GM21360 (cell line): ENCODE data around the gene ETV1.
"Not testable (repeated sequence)": the region's sequence is repeated elsewhere in the genome, so short reads cannot be mapped to it uniquely, and the experiment has no call there.

ENCODE experiments used
- ATAC-seq: cut with Tn5 transposase; IDR thresholded peaks from one replicate; pipeline ENCODE4 v1.9.1; 2021; ENCODE audit warnings: mild to moderate bottlenecking, moderate library complexity; ENCODE audit not compliant: unreplicated experiment

The ETV1 gene

DNA sequence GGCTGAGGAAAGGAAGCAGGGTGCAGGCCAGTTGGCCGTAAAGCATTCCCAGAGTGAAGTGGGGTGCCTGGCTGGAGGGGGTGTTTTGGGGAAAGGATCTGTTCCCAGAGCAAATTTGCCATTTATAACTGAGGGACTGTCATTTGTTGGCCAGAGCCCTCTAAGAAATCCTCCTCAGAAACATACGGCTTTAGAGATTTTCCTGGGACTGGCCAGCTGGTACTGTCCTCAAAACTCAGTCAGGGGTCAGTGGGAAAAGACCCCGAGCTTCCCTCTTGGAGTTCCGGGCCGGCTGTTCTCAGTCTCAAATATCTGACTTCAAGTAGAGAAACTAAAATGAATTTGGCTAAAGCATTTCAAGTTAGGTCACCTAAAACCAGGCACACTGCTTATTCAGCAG, 55.9 kb downstream of the ETV1 start:
- ATAC-seq, result no peak

DNA sequence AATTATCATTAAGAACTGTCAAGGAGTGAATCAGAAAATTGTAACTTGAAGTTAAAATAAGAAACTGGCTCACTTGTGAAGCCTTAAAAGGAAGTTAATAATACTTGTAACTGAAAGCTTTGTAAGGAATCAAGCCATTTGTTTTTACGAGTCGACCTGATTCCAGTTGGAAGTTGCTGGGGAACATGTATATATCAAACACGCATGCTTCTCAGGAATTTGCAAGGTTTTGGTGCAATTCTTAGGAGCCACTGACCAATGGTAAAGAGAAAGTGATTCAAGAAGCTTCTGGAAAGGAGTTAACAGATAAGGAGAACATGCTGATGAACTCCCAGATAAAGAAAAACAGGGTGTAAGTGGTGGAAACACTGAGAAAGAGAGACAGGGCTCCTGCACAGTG, 56.4 kb downstream of the ETV1 start:
- ATAC-seq, result no peak

DNA sequence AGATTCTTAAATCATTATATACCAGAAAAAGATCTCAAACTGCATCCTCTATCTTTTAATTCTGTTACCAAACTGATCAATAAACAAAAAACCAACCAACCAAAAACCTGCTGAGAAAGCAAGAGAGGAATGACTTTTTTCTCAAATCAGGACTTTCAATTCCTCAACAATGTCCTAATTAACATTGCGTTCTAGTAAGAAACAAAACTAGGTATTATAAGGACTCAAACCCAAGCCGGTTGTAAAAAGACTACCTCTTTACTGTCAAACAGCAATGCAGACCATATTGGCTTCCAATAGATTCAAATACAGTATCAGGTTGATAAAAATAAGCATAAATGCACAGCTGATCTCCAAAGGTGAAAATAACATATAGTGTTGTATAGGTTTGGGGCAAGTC, 57.3 kb downstream of the ETV1 start:
- no peak for ATAC-seq

DNA sequence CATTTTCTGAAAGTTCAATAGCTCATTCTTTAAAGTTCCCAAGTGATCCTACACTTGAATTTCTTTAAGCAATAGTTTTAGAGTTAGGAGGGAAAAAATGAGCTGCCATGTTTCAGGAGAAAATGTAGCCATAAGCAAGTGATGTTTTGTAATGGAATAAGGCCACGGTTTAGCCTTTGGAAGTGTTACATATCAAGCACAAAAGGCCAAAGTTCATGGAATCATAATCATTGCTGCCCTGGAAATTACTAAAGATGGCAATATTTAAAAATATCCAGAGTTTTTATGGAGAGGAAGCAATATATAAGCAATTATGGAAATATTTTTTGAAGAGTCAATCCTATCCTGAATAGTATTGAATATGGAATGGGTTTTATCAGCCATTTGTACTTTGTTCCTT, 68.4 kb downstream of the ETV1 start:
- ATAC-seq, result no peak

DNA sequence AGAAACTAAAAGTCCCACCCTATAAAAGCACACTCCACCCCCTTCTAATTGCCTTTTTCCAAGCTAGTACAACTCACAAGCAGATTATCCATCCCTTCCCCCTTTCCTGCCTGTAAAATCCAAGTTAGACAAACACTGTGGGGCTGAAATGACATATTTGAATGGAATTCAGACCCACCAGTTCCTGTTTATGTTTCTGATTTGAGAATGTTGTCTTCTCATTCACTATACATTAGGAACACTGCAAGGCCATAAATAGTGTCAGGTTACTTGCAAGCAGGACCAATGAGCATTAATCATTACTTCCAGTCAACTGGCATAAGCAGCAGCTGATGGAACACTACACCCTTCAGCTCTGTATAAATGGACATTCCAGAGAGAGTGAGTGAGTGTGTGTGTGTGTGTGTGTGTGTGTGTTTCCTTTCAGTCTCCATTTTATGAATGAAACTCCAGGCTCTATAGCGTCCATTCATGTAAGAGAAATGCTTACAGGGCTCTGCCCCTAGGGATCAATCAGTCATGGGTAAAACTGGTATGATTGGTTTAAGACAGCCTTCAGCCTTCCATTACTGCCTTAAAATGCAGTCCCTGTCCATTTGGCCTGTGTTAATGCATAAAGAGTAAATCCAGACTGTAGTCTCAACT, 69.3 kb downstream of the ETV1 start:
- no peak for ATAC-seq

DNA sequence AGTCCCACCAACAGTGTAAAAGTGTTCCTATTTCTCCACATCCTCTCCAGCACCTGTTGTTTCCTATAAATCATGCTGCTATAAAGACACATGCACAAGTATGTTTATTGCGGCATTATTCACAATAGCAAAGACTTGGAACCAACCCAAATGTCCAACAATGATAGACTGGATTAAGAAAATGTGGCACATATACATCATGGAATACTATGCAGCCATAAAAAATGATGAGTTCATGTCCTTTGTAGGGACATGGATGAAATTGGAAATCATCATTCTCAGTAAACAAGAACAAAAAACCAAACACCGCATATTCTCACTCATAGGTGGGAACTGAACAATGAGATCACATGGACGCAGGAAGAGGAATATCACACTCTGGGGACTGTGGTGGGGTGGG, 71.1 kb downstream of the ETV1 start:
- ATAC-seq, result not testable (repeated sequence)

DNA sequence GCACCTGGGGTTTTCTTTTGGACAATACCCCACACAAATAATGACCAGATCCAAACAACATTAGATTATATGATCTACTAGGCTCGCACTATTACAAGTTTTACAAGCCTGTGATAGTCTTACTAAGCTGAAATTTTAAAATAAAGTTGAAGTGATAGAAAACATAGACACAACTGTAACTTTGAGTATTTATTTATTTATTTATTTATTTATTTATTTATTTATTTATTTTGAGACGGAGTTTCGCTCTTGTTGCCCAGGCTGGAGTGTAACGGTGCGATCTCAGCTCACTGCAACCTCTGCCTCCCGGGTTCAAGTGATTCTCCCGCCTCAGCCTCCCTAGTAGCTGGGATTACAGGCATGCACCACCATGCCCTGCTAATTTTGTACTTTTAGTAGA, 72.4 kb downstream of the ETV1 start:
- ATAC-seq, result not testable (repeated sequence)

DNA sequence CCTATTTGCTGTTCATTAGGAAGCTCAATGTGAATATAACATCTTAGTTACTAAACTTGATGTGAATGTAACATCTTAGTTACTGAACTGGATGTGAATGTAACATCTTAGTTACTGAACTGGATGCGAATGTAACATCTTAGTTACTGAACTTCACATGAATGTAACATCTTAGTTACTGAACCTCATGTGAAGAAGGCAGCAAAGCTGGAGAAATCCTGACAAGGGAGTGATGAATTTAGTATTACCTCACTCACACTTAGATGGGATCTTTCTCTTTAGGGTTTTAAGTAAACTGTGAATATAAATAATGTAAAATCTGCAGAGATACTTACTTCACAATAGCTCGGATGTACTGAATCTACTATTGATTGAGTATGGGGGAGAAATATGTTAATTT, 73.6 kb downstream of the ETV1 start:
- ATAC-seq, result no peak

DNA sequence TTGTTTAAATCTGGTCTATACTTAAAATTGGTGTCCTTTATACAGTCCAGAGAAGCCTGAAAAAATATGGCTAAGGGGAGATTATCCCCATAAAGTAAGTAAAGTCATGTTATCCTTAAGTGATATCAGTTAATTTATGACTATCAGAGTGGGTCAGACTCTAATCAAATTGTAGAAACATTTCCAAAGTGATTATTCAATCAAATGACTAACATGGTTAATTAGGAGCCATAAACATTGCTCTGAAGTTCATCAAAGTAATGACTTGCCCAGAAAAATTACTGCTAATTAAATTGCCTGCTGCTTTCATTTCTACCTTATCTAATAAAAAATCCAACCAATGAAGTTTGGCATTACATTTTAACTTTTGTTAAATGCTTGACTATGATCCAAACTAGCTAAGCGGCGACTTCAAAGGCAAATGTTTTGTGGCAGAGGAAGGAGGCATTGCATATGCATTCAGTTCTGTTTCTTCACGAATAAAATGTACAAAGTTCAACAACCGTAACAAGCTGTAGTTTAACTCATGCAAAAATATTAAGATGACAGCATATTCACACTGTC, 76.7 kb downstream of the ETV1 start:
- ATAC-seq, result no peak

DNA sequence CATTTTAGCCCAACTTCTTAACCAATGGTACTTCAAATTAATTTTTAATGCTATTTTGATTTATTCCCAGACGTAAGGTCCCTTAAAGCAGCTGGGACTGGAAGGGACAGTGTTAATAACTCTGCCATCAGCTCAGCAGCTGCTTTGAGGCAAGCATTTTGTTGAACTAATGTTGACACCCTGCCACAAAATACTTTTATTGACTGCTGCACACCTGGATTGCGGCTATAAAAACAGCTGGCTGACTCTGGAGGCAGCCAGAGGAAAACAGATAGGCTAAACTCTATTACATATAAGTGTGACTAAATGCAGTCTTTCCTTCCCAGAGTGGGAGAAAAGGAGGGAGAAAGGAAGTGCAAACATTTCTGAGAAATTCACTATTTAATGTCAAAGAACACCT, 77.6 kb downstream of the ETV1 start:
- no peak for ATAC-seq

DNA sequence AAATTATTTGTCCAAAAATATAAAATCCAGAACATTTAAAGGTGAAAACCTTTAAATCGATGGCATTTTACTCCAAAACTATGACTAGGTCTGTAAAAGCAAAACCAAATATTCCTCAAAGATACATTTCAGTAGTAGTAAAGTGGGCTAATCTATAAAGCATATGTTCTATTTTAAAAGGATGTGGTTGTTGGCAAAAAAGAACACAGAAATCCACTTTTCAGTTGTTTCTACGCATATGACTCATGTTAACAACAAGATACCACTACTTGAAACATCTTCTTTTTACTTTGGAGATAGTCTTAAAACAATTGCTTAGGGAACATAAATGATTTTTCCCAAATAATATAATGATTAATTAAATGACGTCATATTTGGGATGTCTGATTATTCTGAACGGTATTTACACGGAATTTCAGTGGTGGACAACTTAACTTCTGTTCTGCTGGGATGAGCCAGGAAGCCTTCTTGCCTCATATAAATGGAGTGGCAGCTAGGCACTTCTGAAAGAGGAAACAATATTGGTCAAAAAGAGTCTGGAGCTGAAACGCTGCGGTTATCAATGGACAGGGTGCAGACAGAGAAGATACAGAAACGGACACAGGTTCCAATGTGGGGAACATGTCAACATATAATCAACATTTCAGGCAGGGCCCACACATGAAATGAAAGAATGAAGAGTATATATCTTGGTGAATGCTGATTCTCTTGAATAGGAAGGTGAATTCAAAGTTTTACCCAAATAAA, 78.5 kb downstream of the ETV1 start:
- ATAC-seq, result no peak

DNA sequence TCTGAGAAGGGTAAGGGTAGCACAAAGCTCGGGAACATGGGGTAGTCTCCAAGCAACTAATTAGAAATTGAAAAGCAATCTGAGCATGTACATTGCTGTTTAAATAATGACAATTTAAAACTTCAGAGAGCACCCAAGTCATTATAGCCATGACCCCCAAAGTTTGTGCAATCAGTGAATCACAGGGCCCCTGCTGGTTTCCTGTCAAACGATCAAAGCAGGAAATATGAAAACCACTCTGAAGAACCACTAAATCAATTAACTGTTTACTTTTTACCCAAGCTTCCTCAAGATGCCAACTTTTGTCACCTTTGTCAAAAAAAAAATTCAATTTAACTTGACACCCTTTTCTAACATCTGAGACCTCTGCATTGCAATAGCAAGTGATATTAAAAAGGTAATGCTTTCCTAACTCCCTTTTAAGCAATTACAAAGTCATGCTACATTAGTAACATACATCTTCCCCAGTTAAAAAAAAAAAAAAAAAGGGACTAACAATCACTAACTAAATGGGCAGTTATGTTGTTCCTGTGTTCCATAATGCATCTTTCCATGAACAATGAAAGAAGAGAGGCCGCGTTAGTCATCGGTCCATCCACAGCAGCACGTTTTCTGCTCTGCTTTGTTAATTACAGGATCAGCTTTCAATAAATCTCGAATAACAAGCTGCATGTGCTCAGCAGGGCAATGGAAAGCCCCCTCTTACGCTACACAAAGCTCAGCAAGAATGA, 80.6 kb downstream of the ETV1 start:
- ATAC-seq, result no peak

DNA sequence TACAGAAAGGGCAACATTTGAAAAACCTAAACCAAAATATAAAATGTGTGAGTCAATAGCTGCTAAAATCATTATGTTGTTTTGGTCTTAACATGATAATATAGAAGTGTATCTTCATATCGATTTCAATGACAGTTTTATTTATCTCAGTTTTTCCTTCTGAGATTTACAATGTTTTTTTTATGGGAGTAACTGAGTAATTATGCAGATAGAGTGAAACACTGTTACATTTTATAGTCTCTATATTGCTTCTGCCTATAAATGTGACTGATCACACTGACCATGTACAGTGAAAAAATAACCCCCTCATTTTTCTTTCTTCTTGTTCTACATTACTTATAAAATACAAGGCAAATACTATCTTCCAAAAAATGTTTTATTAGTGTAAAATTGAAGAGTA, 81.6 kb downstream of the ETV1 start:
- ATAC-seq, result no peak

DNA sequence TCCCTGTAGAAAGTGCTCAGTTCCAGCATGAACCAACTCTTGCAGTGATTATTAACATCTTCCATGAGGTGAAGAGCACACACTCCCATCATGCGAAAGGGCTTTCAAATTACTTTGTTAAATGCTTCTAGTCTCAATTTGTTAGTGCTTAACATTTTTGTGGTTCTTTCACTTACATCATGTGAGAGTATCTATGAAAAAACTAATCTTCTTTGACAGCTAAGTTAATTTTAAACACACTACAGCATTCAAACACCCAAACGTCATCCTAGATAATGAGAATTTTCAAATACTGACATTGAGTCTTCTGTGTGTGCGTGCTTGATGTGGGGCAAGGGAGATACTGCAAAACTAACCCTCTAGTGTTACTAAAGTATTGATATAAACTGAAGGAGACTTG, 84.8 kb downstream of the ETV1 start:
- ATAC-seq, result no peak

DNA sequence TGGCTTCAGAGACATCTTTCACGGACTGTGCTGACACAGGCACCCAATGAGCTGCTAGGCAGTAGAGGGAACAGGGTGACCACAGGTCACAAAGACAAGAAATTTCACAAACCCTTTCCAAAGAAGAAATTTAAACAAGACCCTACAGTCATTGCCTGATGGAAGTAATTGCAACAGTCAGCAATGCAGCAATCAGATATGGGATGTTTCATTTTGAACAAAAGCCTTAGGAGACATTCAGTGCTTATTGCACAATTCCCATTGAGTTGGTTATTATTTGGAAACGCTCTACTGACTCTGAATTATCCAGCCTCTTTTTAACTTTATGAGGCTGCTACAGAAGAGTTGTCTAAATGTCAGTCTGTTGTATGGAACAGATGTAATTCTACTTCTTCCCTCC, 85.5 kb downstream of the ETV1 start:
- no peak for ATAC-seq

DNA sequence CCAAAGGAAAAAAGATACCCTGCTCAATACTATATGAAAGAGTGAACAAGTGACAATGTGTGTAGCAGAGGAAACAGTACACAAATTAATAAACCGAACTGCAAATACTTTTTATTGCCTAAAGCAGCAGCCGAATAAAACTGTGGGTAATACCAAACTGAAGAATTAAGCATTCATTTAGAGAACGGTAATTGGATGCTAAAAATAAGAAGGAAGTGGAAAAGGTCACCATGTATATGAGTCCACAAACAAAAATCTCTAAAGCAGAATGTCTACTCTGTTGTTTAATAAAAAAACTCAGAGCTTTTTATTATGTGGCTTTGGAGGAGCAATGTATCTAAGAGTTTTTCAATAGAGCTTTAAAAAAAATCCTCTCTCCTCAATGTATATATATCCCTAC, 87.9 kb downstream of the ETV1 start:
- no peak for ATAC-seq

DNA sequence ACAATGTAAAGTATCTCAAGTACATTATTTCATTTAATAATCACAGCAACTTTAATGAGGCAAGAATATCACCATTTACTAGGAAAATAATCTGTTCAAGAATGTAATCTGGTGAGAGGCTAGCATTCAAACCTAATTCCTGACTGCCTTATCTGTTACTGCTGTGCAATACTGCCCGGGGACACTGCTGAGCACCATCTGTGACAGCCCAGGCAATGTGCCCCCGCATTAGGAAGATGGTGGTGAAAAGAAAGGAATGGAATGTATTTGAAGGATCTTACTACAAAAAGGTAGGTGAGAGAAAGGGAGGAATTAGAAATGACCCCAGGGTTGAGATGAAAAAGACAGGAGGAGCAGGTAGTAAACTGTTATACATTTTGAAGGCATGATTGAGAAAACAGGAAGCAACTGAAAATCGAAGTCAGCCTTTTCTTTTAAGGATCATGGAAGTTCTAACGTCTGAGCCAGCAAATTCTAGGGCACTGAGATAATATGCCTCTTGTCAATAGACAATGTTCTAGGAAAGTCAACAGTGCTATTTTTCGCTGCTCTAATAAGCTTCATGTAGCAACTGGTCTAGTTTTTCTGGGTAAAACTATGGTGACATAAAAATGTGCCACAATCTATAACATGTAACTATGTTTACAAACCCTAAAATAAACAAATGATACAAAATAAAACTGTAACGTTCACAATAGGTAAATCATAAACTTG, 90.4 kb downstream of the ETV1 start:
- ATAC-seq, result no peak

DNA sequence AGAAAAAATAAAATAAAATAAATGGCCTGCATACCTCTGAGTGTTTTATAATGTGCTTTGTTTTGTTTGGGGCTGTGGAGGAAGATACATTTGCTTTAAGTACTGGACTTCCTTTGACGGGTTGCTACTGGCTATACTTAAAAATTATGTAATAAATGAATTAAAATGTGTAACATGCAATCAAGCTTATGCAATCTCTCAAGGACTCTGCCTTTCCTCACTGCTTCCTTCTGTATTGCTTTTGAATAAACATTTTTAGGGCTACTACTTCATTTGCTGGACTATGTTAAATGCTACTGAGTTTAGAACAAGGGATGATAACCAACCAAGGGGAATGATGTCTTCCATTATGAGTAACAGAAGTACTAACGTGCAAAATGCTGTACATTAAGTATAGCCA, 91.6 kb downstream of the ETV1 start:
- no peak for ATAC-seq

DNA sequence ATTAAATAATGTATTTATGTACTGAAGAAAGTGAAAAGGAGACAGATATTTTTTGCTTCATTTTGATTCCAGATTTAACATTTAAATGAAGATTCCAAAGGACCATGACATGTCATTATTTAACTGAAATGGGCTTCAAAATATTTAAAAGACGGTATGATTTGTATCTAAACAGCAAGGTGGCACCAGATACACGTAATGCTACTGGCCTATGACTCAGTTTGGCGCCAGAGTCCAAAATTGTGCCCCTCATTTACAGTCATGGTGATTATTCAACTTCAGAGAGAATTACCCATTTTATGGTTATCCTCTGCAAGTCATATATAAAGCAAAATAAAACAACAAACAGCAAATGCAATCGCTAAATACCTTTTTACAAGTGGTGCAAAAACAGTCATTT, 94.5 kb downstream of the ETV1 start:
- ATAC-seq, result no peak

DNA sequence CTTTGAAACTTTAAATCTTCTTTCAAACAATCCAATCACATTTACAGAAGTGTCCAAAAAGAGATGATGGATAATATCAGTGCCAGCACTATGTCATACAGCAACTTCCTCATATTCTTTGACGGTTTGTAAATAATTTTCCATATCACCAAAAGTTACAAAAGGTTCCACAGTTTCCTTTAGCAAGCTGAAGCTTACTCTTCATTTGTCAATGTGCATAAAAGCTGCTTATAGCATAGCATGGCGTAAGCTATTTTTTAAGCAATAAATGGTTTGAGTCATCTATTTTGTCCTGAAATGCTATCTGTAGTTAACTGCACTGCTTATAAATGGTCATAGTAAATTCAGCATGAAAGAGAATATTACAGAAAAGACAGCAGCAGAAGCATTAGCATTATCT, 95.1 kb downstream of the ETV1 start:
- no peak for ATAC-seq

DNA sequence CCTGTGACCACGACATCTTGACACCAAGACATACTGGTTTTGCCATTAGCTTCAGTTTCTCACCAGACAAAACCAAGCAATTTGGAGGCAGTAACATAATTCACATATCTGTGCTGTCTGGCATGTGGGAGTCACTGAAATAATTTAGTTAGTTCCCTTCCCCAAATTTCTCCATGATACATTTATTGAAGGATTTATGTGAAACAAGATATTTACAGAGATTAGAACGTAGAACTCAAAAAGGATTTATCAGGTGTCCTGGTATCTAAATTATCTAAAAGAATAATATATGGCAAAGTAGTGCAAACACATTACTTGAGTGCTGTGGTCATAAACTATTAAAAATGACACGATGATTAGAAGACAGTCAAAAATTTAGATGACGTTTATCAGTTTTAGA, 98.7 kb downstream of the ETV1 start:
- no peak for ATAC-seq
